Neuron (in vitro differentiated cells): ENCODE results near the gene SLC12A2.

Source experiments
- H2AFZ ChIP-seq: one replicate; pipeline ENCODE4 v1.6.1; 2013; ENCODE audit warnings: low read depth, mild to moderate bottlenecking, inconsistent platforms, low read length, moderate library complexity
- H3K27me3 ChIP-seq: one replicate; pipeline ENCODE4 v1.6.1; 2013; ENCODE audit warnings: low read length; ENCODE audit not compliant: insufficient read depth
- H3K36me3 ChIP-seq: one replicate; pipeline ENCODE4 v1.6.1; 2013; ENCODE audit warnings: low read length; ENCODE audit not compliant: insufficient read depth
- H3K4me1 ChIP-seq: one replicate; pipeline ENCODE4 v1.6.1; 2013; ENCODE audit warnings: low read length; ENCODE audit not compliant: insufficient read depth
- H3K4me3 ChIP-seq: 2 replicates; pipeline ENCODE4 v1.5.1; 2013; ENCODE audit warnings: mild to moderate bottlenecking, low read length, moderate library complexity
- H3K9me3 ChIP-seq: one replicate; pipeline ENCODE4 v1.6.1; 2013; ENCODE audit warnings: low read length

The SLC12A2 gene

GRCh38 chr5:128154943-128155342 is 71.4 kb downstream of the SLC12A2 start:
- no peaks in the 10 kb centered on the region for H3K9me3 ChIP-seq
- H3K4me1 ChIP-seq = no peaks in the 10 kb centered on the region
- no peak overlapping the region for H2AFZ ChIP-seq
- H3K27me3 ChIP-seq = no peaks in the 10 kb centered on the region
- no peak overlapping the region for H3K4me3 ChIP-seq
- H3K36me3 ChIP-seq = peaks cover 36% of the 10 kb centered on the region

- Histone ChIP-seq H3K27me3 (no peaks in the 10 kb centered on the region), H3K4me3 (no peak overlapping the region), H2AFZ (no peak overlapping the region), H3K9me3 (no peaks in the 10 kb centered on the region), H3K4me1 (no peaks in the 10 kb centered on the region), H3K36me3 (peaks cover 33% of the 10 kb centered on the region)
Measured at GRCh38 chr5:128155776-128156175, 72.2 kb downstream of the SLC12A2 start.

- H3K27me3 ChIP-seq = no peaks in the 10 kb centered on the region
- H3K4me3 ChIP-seq = no peak overlapping the region
- no peaks in the 10 kb centered on the region for H3K9me3 ChIP-seq
- H3K4me1 ChIP-seq = no peaks in the 10 kb centered on the region
- peaks cover 29% of the 10 kb centered on the region for H3K36me3 ChIP-seq
- H2AFZ ChIP-seq = no peak overlapping the region
Measured at GRCh38 chr5:128156521-128156920, 73.0 kb downstream of the SLC12A2 start.

GRCh38 chr5:128158342-128158741 is 74.8 kb downstream of the SLC12A2 start:
- no peaks in the 10 kb centered on the region for H3K9me3 ChIP-seq
- H3K27me3 ChIP-seq = no peaks in the 10 kb centered on the region
- H3K4me1 ChIP-seq = no peaks in the 10 kb centered on the region
- H2AFZ ChIP-seq = no peak overlapping the region
- H3K36me3 ChIP-seq = peaks cover 40% of the 10 kb centered on the region
- H3K4me3 ChIP-seq = no peak overlapping the region

- Histone ChIP-seq H3K36me3 (peaks cover 21% of the 10 kb centered on the region), H3K9me3 (no peaks in the 10 kb centered on the region), H3K27me3 (no peaks in the 10 kb centered on the region), H3K4me1 (no peaks in the 10 kb centered on the region), H3K4me3 (no peak overlapping the region), H2AFZ (no peak overlapping the region)
Measured at GRCh38 chr5:128163991-128164390, 80.4 kb downstream of the SLC12A2 start.

- H3K4me3 ChIP-seq = no peak overlapping the region
- H3K9me3 ChIP-seq = no peaks in the 10 kb centered on the region
- no peak overlapping the region for H2AFZ ChIP-seq
- no peaks in the 10 kb centered on the region for H3K4me1 ChIP-seq
- H3K36me3 ChIP-seq = peaks cover 3% of the 10 kb centered on the region
- H3K27me3 ChIP-seq = no peaks in the 10 kb centered on the region
Measured at GRCh38 chr5:128169401-128170017, 85.9 kb downstream of the SLC12A2 start.

GRCh38 chr5:128172102-128172501 is 88.5 kb downstream of the SLC12A2 start:
- H3K4me1 ChIP-seq = no peaks in the 10 kb centered on the region
- no peaks in the 10 kb centered on the region for H3K9me3 ChIP-seq
- peaks cover 2% of the 10 kb centered on the region for H3K36me3 ChIP-seq
- H2AFZ ChIP-seq = no peak overlapping the region
- no peak overlapping the region for H3K4me3 ChIP-seq
- H3K27me3 ChIP-seq = no peaks in the 10 kb centered on the region

GRCh38 chr5:128174951-128175350 is 91.4 kb downstream of the SLC12A2 start:
- no peak overlapping the region for H2AFZ ChIP-seq
- no peak overlapping the region for H3K4me3 ChIP-seq
- H3K9me3 ChIP-seq = no peaks in the 10 kb centered on the region
- no peaks in the 10 kb centered on the region for H3K27me3 ChIP-seq
- H3K4me1 ChIP-seq = no peaks in the 10 kb centered on the region
- H3K36me3 ChIP-seq = peaks cover 6% of the 10 kb centered on the region

- no peaks in the 10 kb centered on the region for H3K36me3 ChIP-seq
- H2AFZ ChIP-seq = no peak overlapping the region
- no peak overlapping the region for H3K4me3 ChIP-seq
- no peaks in the 10 kb centered on the region for H3K9me3 ChIP-seq
- H3K27me3 ChIP-seq = no peaks in the 10 kb centered on the region
- no peaks in the 10 kb centered on the region for H3K4me1 ChIP-seq
Measured at GRCh38 chr5:128192368-128192767, 108.8 kb downstream of the SLC12A2 start.

- Histone ChIP-seq H3K4me1 (no peaks in the 10 kb centered on the region), H3K4me3 (no peak overlapping the region), H3K36me3 (no peaks in the 10 kb centered on the region), H3K27me3 (no peaks in the 10 kb centered on the region), H2AFZ (no peak overlapping the region), H3K9me3 (no peaks in the 10 kb centered on the region)
Measured at GRCh38 chr5:128193665-128194390, 110.3 kb downstream of the SLC12A2 start.

GRCh38 chr5:128195316-128195715 is 111.8 kb downstream of the SLC12A2 start:
- no peaks in the 10 kb centered on the region for H3K9me3 ChIP-seq
- no peaks in the 10 kb centered on the region for H3K36me3 ChIP-seq
- H3K4me3 ChIP-seq = no peak overlapping the region
- no peaks in the 10 kb centered on the region for H3K27me3 ChIP-seq
- no peak overlapping the region for H2AFZ ChIP-seq
- no peaks in the 10 kb centered on the region for H3K4me1 ChIP-seq

GRCh38 chr5:128196080-128196479 is 112.5 kb downstream of the SLC12A2 start:
- Histone ChIP-seq H3K27me3 (no peaks in the 10 kb centered on the region), H2AFZ (no peak overlapping the region), H3K36me3 (no peaks in the 10 kb centered on the region), H3K4me1 (no peaks in the 10 kb centered on the region), H3K4me3 (no peak overlapping the region), H3K9me3 (no peaks in the 10 kb centered on the region)

GRCh38 chr5:128196791-128197190 is 113.2 kb downstream of the SLC12A2 start:
- Histone ChIP-seq H3K4me3 (no peak overlapping the region), H3K9me3 (no peaks in the 10 kb centered on the region), H3K27me3 (no peaks in the 10 kb centered on the region), H3K36me3 (no peaks in the 10 kb centered on the region), H3K4me1 (no peaks in the 10 kb centered on the region), H2AFZ (no peak overlapping the region)
